HG02943 (cell line): ENCODE measurements around the gene GATAD2A.
A peak's percentile ranks its signal among the peaks of the same experiment; 100 is the strongest.

Experiments used
- ATAC-seq: cut with Tn5 transposase; IDR thresholded peaks from one replicate; pipeline ENCODE4 v1.9.1; 2021; ENCODE audit warnings: mild to moderate bottlenecking, low read depth, moderate library complexity; ENCODE audit not compliant: unreplicated experiment

Gene GATAD2A

GRCh38 chr19:19487077-19487949, 81.8 kb downstream of the GATAD2A start:
- ATAC-seq: no peak

DNA sequence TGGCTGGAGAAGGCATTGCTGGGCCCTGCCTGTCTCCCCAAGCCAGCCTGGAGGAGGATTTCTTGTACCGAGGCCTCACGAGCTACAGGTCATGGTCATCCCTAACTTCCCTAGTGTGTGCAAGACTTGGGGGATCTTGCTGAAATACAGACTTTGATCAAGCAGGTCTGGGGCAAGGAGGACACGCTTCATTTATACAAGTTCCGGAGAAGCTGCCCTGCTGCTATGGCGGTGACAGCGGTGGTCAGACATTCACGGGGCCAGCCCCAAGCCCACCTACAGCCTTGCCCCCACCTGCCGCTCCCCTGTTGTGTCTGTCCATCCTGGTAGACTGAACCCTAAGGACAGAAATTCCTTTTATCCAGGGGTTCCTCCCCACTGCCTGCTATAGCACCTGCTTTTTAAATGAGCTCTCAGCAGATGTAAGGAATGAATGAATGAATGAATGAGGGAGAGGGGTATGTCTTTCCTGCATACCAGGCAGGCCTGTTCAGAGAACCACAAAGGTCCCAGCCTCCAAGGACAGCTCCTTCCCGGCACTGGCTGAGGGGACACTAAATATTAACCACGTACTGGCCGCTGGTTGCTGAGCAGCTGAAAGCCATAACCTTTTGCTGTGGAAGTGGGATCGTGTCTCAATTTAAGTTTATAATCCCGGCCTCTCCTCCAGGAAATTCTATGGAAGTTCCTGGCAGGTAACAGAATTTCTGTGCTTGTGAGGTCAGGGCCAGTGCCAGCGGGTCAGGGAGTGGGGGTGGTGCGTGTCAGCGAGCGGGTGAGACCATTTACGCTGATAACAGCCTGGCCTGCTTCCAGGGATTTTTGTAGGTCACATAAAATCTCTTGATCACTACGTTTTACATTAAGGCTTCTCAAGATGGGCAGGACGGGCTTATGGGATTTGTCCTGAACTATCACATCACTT, 82.7 kb downstream of the GATAD2A start:
- ATAC-seq: no peak

- peak; percentile 52 for ATAC-seq
Measured at GRCh38 chr19:19488875-19489690, 83.6 kb downstream of the GATAD2A start.

GRCh38 chr19:19489804-19490204, 84.3 kb downstream of the GATAD2A start:
- ATAC-seq: no peak

GRCh38 chr19:19490214-19490968, 84.9 kb downstream of the GATAD2A start:
- ATAC-seq: no peak

DNA sequence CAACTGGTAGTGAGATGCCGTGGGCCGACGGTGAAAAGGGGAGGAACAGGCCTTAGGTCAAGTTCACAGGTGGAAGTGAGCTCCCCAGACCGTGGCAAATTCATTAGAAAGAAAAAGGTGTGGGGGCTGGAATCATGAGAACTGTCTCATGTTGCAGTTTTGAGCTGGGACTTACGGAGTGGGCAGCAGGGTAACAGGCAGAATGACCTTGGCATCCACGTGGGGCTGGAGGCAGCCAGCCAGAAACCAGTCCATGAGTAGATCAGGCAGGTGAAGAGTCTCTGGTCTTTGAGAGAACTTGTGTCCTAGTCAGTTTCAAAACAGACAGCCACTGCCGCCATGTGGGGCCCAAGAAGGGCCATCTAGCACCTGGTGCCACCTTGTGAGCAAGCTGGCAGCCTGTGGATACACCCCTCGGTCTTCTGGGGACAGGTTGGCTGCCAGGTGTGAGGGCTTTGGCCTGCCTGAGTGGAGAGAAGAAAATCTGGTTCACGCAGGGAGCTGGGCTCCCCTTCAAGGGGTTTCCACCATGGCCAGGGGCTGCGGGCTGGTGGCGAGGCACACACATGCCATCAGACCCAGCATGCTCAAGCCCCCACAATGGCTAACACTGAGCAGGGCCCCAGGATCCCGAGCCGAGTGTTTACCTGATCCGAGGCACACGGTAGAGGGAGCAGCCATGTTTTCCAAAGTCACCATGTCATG, 86.0 kb downstream of the GATAD2A start:
- ATAC-seq: no peak

DNA sequence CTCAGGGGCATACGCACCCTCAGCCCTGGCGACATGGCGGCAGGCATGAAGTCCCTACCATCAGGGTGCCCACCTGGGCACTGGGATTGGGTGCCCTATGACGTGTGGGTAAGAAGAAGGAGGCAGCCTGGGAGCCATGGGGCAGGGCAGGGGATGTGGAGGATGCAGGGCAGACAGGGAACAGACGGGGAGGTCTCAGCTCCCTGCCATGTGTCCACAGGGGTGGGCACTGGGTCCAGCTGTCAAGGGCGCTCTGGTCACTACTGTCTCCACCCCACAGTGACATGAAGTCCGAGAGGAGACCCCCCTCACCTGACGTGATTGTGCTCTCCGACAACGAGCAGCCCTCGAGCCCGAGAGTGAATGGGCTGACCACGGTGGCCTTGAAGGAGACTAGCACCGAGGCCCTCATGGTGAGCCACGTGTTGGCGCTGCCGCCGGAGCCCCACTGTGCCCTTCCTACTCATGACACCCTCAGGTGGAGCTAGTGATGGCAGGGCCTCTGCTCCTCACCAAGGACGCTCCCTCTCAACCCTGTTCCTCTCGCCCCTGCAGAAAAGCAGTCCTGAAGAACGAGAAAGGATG, 86.6 kb downstream of the GATAD2A start:
- no peak for ATAC-seq

- no peak for ATAC-seq
Measured at GRCh38 chr19:19493841-19494546, 88.5 kb downstream of the GATAD2A start.

- ATAC-seq: no peak
Measured at GRCh38 chr19:19495614-19496603, 90.4 kb downstream of the GATAD2A start.

DNA sequence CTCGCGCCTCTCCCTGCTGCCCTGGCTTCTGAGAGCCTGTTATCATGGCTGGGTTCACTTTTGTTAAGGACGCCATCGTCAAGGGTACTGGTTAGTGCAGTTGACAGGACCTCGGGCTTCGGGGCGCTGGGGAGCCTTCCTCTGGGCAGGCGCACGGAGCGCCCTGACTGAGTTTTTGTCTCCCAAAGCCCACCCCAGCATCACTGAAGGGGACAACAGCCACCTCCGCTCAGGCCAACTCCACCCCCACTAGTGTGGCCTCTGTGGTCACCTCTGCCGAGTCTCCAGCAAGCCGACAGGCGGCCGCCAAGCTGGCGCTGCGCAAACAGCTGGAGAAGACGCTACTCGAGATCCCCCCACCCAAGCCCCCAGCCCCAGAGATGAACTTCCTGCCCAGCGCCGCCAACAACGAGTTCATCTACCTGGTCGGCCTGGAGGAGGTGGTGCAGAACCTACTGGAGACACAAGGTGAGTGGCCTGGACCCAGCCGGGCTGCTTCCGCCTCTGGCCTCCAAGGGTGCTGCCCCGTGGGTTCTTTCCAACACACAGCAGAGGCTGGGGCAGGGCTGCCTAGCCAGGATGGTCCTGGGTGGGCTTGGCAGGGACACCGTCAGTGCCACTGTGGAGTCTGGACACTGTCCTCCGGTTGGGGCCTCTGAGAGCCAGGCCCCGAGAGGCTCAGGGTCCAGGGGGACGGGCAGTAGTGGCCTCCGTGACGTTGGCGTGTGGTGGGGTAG, 92.9 kb downstream of the GATAD2A start:
- no peak for ATAC-seq

GRCh38 chr19:19499272-19499995, 94.0 kb downstream of the GATAD2A start:
- no peak for ATAC-seq

DNA sequence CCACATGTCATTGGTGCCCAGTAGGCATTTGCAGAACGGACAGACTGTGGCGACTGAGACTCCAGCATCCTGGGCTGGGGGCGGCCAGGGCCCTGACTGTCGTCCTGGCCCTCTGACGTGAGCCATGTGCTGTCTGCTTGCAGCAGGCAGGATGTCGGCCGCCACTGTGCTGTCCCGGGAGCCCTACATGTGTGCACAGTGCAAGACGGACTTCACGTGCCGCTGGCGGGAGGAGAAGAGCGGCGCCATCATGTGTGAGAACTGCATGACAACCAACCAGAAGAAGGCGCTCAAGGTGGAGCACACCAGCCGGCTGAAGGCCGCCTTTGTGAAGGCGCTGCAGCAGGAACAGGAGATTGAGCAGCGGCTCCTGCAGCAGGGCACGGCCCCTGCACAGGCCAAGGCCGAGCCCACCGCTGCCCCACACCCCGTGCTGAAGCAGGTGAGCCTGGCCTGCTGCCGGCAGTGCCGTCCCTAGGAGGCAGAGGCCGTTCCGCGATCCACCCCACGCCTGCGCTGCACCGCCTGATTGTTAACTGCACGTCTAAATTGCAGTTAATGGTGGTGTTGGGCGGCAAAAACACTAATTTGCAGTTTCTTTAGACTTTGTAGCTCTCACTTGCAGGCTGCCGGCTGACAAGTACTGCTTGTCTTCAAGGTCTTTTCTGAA, 95.6 kb downstream of the GATAD2A start:
- no peak for ATAC-seq

DNA sequence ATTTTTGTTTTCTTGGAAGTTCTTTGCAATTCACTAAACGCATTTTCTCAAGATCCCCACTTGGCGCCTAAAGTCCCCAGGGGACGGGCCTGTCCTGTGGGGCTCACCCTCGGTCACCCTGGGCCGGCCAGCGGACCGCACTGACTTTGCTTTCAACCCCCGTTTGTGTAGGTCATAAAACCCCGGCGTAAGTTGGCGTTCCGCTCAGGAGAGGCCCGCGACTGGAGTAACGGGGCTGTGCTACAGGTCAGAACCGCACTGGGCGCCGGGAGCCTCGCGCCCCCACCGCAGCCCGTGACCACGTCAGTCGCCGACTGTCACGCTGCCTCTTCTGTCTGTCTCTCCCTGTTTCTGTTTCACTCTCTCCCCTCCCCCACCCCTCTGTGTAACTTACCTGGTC, 96.3 kb downstream of the GATAD2A start:
- ATAC-seq: no peak

GRCh38 chr19:19502281-19502680, 96.8 kb downstream of the GATAD2A start:
- no peak for ATAC-seq
